Eye (tissue), 1 donor: ENCODE data around the gene MYH10.
A peak's percentile ranks its signal among the peaks of the same experiment; 100 is the strongest.

Source experiments
- DNase-seq: peaks from one replicate; pipeline ENCODE4 v3.0.0-alpha.2; 2015

MYH10 gene

GRCh38 chr17:8602679-8603078, 27.8 kb downstream of the MYH10 start:
- no peak for DNase-seq

GRCh38 chr17:8599351-8600011, 31.0 kb downstream of the MYH10 start:
- DNase-seq, result no peak

GRCh38 chr17:8598913-8599312, 31.6 kb downstream of the MYH10 start:
- no peak for DNase-seq

- DNase-seq, result no peak
These were observed 36.7 kb downstream of the MYH10 start for GRCh38 chr17:8593830-8594229.

- DNase-seq, result no peak
These were observed 37.2 kb downstream of the MYH10 start for GRCh38 chr17:8593276-8593675.

- no peak for DNase-seq
These were observed 41.5 kb downstream of the MYH10 start for GRCh38 chr17:8588877-8589554.

GRCh38 chr17:8586766-8587165, 43.8 kb downstream of the MYH10 start:
- DNase-seq, result no peak

- no peak for DNase-seq
These were observed 44.6 kb downstream of the MYH10 start for GRCh38 chr17:8585911-8586310.

- DNase-seq, result no peak
These were observed 46.6 kb downstream of the MYH10 start for GRCh38 chr17:8583954-8584353.

GRCh38 chr17:8580952-8581658, 49.4 kb downstream of the MYH10 start:
- DNase-seq, result peak; percentile 11

- no peak for DNase-seq
These were observed 52.7 kb downstream of the MYH10 start for GRCh38 chr17:8577868-8578267.

- DNase-seq, result no peak
These were observed 53.8 kb downstream of the MYH10 start for GRCh38 chr17:8576559-8577294.

GRCh38 chr17:8574687-8575086, 55.8 kb downstream of the MYH10 start:
- DNase-seq, result no peak

- no peak for DNase-seq
These were observed 57.8 kb downstream of the MYH10 start for GRCh38 chr17:8572764-8573163.

- DNase-seq, result peak; percentile 48
These were observed 66.4 kb downstream of the MYH10 start for GRCh38 chr17:8563981-8564602.

- DNase-seq, result peak; percentile 32
These were observed 67.3 kb downstream of the MYH10 start for GRCh38 chr17:8563024-8563776.

GRCh38 chr17:8558144-8558543, 72.4 kb downstream of the MYH10 start:
- DNase-seq, result no peak

GRCh38 chr17:8557176-8557806, 73.2 kb downstream of the MYH10 start:
- no peak for DNase-seq

GRCh38 chr17:8556074-8556473, 74.5 kb downstream of the MYH10 start:
- no peak for DNase-seq

GRCh38 chr17:8555062-8555461, 75.5 kb downstream of the MYH10 start:
- no peak for DNase-seq

GRCh38 chr17:8552577-8553320, 77.8 kb downstream of the MYH10 start:
- DNase-seq, result no peak
